H1 (cell line): ENCODE measurements around the gene SLX9. TPM values are rescaled to one million over a fixed set of nuclear protein-coding genes. Genes with fewer than 3 reads are reported as not detected.

Experiments
- CTCF ChIA-PET: fragments of 300-600 bp; sonication (Branson Sonifier 250); formaldehyde crosslinking; loops from one replicate; lab custom pipeline; 2021; ENCODE audit not compliant: partially characterized antibody; lab: Charles Lee
- POLR2A ChIA-PET: fragments of 300-600 bp; sonication (Branson Sonifier 250); formaldehyde crosslinking; loops from one replicate; lab custom pipeline; 2021; ENCODE audit warnings: inconsistent platforms; ENCODE audit not compliant: partially characterized antibody; lab: Charles Lee
- DNase-seq, 2 experiments: peaks; one replicate each; pipeline versions ENCODE4 v3.0.0 to v3.0.0-alpha.2; 2010 to 2022; ENCODE audit warnings: low spot score in 2 of 2, low read depth in 1 of 2, mixed read lengths in 1 of 2
- FAIRE-seq: peaks from 2 replicates; lab custom pipeline; 2011; peaks lifted over from hg19 to GRCh38; lab: Jason Lieb, UNC
- H2AFZ ChIP-seq: 2 replicates; pipeline ENCODE4 v1.8.1; 2012; ENCODE audit warnings: low read length, inconsistent platforms
- H2AK5ac ChIP-seq: 2 replicates; pipeline ENCODE4 v1.6.1; 2013; ENCODE audit warnings: low read depth, low read length
- H2BK120ac ChIP-seq: replicated peaks from 2 replicates; pipeline ENCODE3; 2013; ENCODE audit warnings: low read depth, low read length, inconsistent platforms
- H2BK12ac ChIP-seq: 2 replicates; pipeline ENCODE4 v1.6.1; 2013; ENCODE audit warnings: low read depth, low read length
- H2BK15ac ChIP-seq: 2 replicates; pipeline ENCODE4 v1.6.1; 2013; ENCODE audit warnings: low read length
- H2BK20ac ChIP-seq: 2 replicates; pipeline ENCODE4 v1.6.1; 2013; ENCODE audit warnings: low read length
- H2BK5ac ChIP-seq: 2 replicates; pipeline ENCODE4 v1.6.1; 2013; ENCODE audit warnings: low read depth, low read length
- H3K14ac ChIP-seq: 2 replicates; pipeline ENCODE4 v1.6.1; 2013; ENCODE audit warnings: inconsistent platforms; ENCODE audit not compliant: insufficient read length
- H3K18ac ChIP-seq: 2 replicates; pipeline ENCODE4 v1.6.1; 2013; ENCODE audit warnings: low read length; ENCODE audit errors: extremely low read depth
- H3K23ac ChIP-seq: 2 replicates; pipeline ENCODE4 v1.6.1; 2013; ENCODE audit warnings: inconsistent platforms; ENCODE audit not compliant: insufficient read length
- H3K23me2 ChIP-seq: 2 replicates; pipeline ENCODE4 v1.6.1; 2013; ENCODE audit warnings: low read depth, low read length
- H3K27ac ChIP-seq: 2 replicates; pipeline ENCODE4 v1.6.1; 2011; ENCODE audit warnings: low read depth, low read length, inconsistent platforms
- H3K27me3 ChIP-seq, 4 experiments: replicated peaks in 1 of 4; 1 replicate in 1 of 4; 2 replicates in 3 of 4; pipeline versions ENCODE4 v1.6.1 to v1.8.1; 2011 to 2013; ENCODE audit warnings: low read length in 3 of 4, mild to moderate bottlenecking in 3 of 4, inconsistent platforms in 2 of 4, mixed read lengths in 2 of 4, moderate library complexity in 1 of 4; ENCODE audit not compliant: control insufficient read depth in 3 of 4, insufficient read depth in 3 of 4; ENCODE audit errors: extremely low read depth in 1 of 4
- H3K36me3 ChIP-seq, 4 experiments: 2 replicates each; pipeline versions ENCODE4 v1.6.1 to v1.8.1; 2011 to 2013; ENCODE audit warnings: mild to moderate bottlenecking in 4 of 4, low read length in 3 of 4, moderate library complexity in 2 of 4, control low read depth in 1 of 4, inconsistent platforms in 1 of 4; ENCODE audit not compliant: insufficient read depth in 4 of 4, control insufficient read depth in 2 of 4
- H3K4ac ChIP-seq: replicated peaks from 2 replicates; pipeline ENCODE3; 2013; ENCODE audit warnings: low read length, low read depth, mixed read lengths, inconsistent platforms; ENCODE audit not compliant: insufficient read length
- H3K4me1 ChIP-seq, 4 experiments: replicated peaks in 1 of 4; 1 replicate in 1 of 4; 2 replicates in 3 of 4; pipeline versions ENCODE4 v1.6.1 to v1.8.1; 2011 to 2013; ENCODE audit warnings: low read length in 3 of 4, inconsistent platforms in 2 of 4, mixed read lengths in 1 of 4; ENCODE audit not compliant: insufficient read depth in 4 of 4, control insufficient read depth in 3 of 4
- H3K4me2 ChIP-seq, 2 experiments: 2 replicates each; pipeline versions ENCODE4 v1.6.1 to v1.8.1; 2011 to 2013; ENCODE audit warnings: low read depth in 2 of 2, low read length in 2 of 2, control low read depth in 1 of 2, inconsistent platforms in 1 of 2, mild to moderate bottlenecking in 1 of 2; ENCODE audit not compliant: insufficient read depth in 1 of 2
- H3K4me3 ChIP-seq, 4 experiments: fragments of 200-600, 300-600 bp in 1 of 4; sonication (generic), shearing (Covaris generic), sonication (Bioruptor Twin) in 1 of 4; 2 replicates each; pipeline versions ENCODE4 v1.5.1 to v1.8.1; 2011 to 2016; ENCODE audit warnings: low read length in 4 of 4, low read depth in 3 of 4, control low read depth in 2 of 4, inconsistent platforms in 2 of 4, mild to moderate bottlenecking in 2 of 4, mixed read lengths in 1 of 4, moderate library complexity in 1 of 4; ENCODE audit not compliant: insufficient read depth in 2 of 4; ENCODE audit errors: extremely low read depth in 1 of 4
- H3K56ac ChIP-seq: replicated peaks from 2 replicates; pipeline ENCODE3; 2013; ENCODE audit warnings: low read depth, mild to moderate bottlenecking, mixed read lengths, low read length, inconsistent platforms; ENCODE audit not compliant: insufficient read length
- H3K79me1 ChIP-seq: 2 replicates; pipeline ENCODE4 v1.6.1; 2013; ENCODE audit warnings: low read depth, low read length, control low read depth
- H3K79me2 ChIP-seq, 2 experiments: 2 replicates each; pipeline versions ENCODE4 v1.6.1 to v1.8.1; 2012 to 2013; ENCODE audit warnings: low read length in 2 of 2, mild to moderate bottlenecking in 2 of 2, inconsistent platforms in 1 of 2; ENCODE audit not compliant: insufficient read depth in 2 of 2, control insufficient read depth in 1 of 2
- H3K9ac ChIP-seq, 4 experiments: replicated peaks in 1 of 4; 1 replicate in 1 of 4; 2 replicates in 3 of 4; pipeline versions ENCODE4 v1.6.1 to v1.8.1; 2011 to 2013; ENCODE audit warnings: low read depth in 3 of 4, low read length in 3 of 4, control low read depth in 2 of 4, mild to moderate bottlenecking in 2 of 4, moderate library complexity in 2 of 4, inconsistent platforms in 1 of 4; ENCODE audit errors: extremely low read depth in 1 of 4
- H3K9me3 ChIP-seq, 2 experiments: 2 replicates each; pipeline versions ENCODE4 v1.6.1 to v1.8.1; 2012 to 2013; ENCODE audit warnings: mild to moderate bottlenecking in 2 of 2, moderate library complexity in 2 of 2, control low read depth in 1 of 2, inconsistent platforms in 1 of 2, low read depth in 1 of 2, low read length in 1 of 2, mixed read lengths in 1 of 2; ENCODE audit not compliant: insufficient read depth in 2 of 2
- H4K20me1 ChIP-seq, 2 experiments: replicated peaks in 1 of 2; 2 replicates each; pipeline versions ENCODE3 to v1.8.1; 2011 to 2013; ENCODE audit warnings: inconsistent platforms in 2 of 2, low read length in 2 of 2, mild to moderate bottlenecking in 1 of 2; ENCODE audit not compliant: insufficient read depth in 2 of 2, control insufficient read depth in 1 of 2
- H4K5ac ChIP-seq: 2 replicates; pipeline ENCODE4 v1.6.1; 2013; ENCODE audit warnings: low read length, low read depth, mixed read lengths, inconsistent platforms; ENCODE audit not compliant: insufficient read length
- H4K8ac ChIP-seq: 2 replicates; pipeline ENCODE4 v1.8.0; 2013; ENCODE audit warnings: mild to moderate bottlenecking, moderate library complexity, low read length, inconsistent platforms; ENCODE audit not compliant: insufficient read depth; ENCODE audit errors: extremely low read depth
- H4K91ac ChIP-seq: replicated peaks from 2 replicates; pipeline ENCODE3; 2013; ENCODE audit warnings: low read length, mixed read lengths, inconsistent platforms; ENCODE audit not compliant: insufficient read length
- MAFK ChIP-seq: IDR thresholded peaks from 2 replicates; pipeline ENCODE4 v1.6.1; 2012; ENCODE audit warnings: low read depth, mild to moderate bottlenecking, improper control_type of control experiment, low read length
- WGBS, 2 experiments: shearing (Covaris generic) in 1 of 2; methylation state at CpG; one replicate each; pipeline versions ENCODE4 v1.1.6 to v1.1.7; 2013 to 2015; ENCODE audit warnings: low lambda C conversion rate in 2 of 2, mixed read lengths in 2 of 2, inconsistent platforms in 1 of 2, low coverage in 1 of 2, missing lambda C conversion rate in 1 of 2; ENCODE audit not compliant: insufficient replicate concordance in 2 of 2, insufficient coverage in 1 of 2, insufficient read length in 1 of 2; ENCODE audit errors: extremely low coverage in 1 of 2, missing lambda C conversion rate in 1 of 2; 5-methylcytosine and 5-hydroxymethylcytosine counted together
- polyA plus RNA-seq, 7 experiments: library from polyadenylated mRNA; depleted of rRNA in 3 of 7; stranded (reverse) in 5 of 7; unstranded in 2 of 7; fragments of >200 nt in 5 of 7; fragments of 200-250 nt in 2 of 7; gene quantifications; 1 replicate in 5 of 7; 2 replicates in 1 of 7; 4 replicates in 1 of 7; pipeline versions ENCODE4 v1.2.1 to v1.2.3, GENCODE V29; 2011 to 2013; ENCODE audit warnings: missing spikeins in 2 of 7, mixed read lengths in 2 of 7
- total RNA-seq: library from RNA; stranded (reverse); fragmentation: NEBNext Ultra II Directional; extraction: Animal tissue kit (Norgen Biotek cat#: 25700); gene quantifications from 2 replicates; pipeline ENCODE4 v1.2.1, GENCODE V29; 2021

The SLX9 gene
- total and polyA plus RNA-seq, 2 of the 8 experiments (the other 6 are each of a cell fraction or from before 2014, with no cell fraction given): 17.7 to 57.3 TPM

DNA sequence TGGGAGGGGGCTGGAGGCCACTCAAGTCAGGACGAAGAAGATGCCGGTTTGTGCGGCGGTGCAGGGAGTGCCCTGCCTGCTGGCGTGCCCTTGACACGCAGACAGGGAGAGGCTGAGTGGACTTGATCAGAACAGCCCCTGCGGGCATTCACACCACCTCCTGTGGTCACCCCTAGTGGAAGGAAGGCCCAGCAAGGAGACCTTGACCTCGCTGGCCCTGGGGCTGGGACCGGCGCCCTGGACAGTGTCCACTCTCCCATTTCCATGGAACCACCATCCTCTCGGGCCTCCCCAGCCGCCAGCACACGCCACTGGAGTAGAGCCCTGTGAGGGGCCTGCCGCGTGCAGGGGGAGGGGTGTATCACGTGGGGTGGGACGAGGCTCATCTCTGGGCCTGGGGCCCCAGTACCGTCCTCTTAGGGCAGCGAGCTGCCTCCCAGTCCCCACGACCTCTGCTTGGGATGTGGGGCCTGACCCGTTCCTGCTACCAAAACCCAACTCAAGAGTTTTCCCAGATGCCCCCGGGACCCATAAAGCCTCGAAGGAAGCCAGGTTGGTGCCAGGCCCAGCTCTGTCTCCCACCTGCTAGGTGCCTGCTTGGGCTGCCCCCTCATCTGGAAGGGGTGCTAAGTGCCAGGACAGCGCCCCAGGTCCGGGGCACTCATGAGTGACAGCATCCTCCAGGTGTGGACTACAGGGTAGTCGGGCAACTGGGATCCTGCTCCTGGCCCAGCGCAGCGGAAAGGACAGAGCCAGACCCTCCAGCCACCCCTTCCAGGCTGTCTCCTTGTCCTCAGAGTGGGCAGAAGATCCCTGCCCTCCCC is 62.8 kb downstream of the SLX9 start:
- H2BK15ac ChIP-seq: no peak overlapping the region
- H3K23me2 ChIP-seq: no peaks in the 10 kb centered on the region
- H3K79me1 ChIP-seq: no peaks in the 10 kb centered on the region
- no peak overlapping the region for H3K23ac ChIP-seq
- no peak overlapping the region for H3K56ac ChIP-seq
- H3K4me2 ChIP-seq: no peak overlapping the region
- no peak overlapping the region for H3K14ac ChIP-seq
- no peak for TF ChIP-seq MAFK
- H2AFZ ChIP-seq: no peak overlapping the region
- no peak overlapping the region for H3K27ac ChIP-seq
- CTCF ChIA-PET: interaction anchor here (0.6 to 1.5 kb wide), 5 partner anchors 12 to 527 kb away, joined by 3 to 4 read pairs (median 4); no protein-coding TSS in a partner anchor
- H3K27me3 ChIP-seq: peaks cover 0 to 2% (median 0%) of the 10 kb centered on the region in 4 experiments; a peak in 2 of 7 replicates
- WGBS, 2 experiments: 95% methylated on average over 16 of the region's 28 CpGs; no CpG with 5 or more reads in 1 of the 2 experiments
- no peak overlapping the region for H4K5ac ChIP-seq
- H4K91ac ChIP-seq: no peak overlapping the region
- no peak overlapping the region for H2AK5ac ChIP-seq
- H2BK120ac ChIP-seq: no peak overlapping the region
- FAIRE-seq (no peak), DNase-seq (no peak)
- no peak overlapping the region for H3K9ac ChIP-seq
- no peak overlapping the region for H2BK20ac ChIP-seq
- no peak overlapping the region for H2BK5ac ChIP-seq
- no peak overlapping the region for H3K4ac ChIP-seq
- H3K36me3 ChIP-seq: no peaks in the 10 kb centered on the region
- no peaks in the 10 kb centered on the region for H3K79me2 ChIP-seq
- no peak overlapping the region for H2BK12ac ChIP-seq
- no peak overlapping the region for H3K4me3 ChIP-seq
- H3K9me3 ChIP-seq: no peaks in the 10 kb centered on the region
- H4K8ac ChIP-seq: peak overlapping the region; percentile 51; the same call in 1 of the 2 replicates
- no peaks in the 10 kb centered on the region for H4K20me1 ChIP-seq
- no peak overlapping the region for H3K18ac ChIP-seq
- POLR2A ChIA-PET: interaction anchor here (1.0 to 1.5 kb wide), 2 partner anchors 10 to 11 kb away, joined by 3 to 4 read pairs; no protein-coding TSS in a partner anchor
- peaks cover 0 to 3% (median 0%) of the 10 kb centered on the region in 4 experiments; a peak in 1 of 7 replicates for H3K4me1 ChIP-seq
